Stimulated activated CD4-positive, alpha-beta T cell treated with anti-CD3 and anti-CD28 coated beads, Interleukin-1b, Interleukin-23, amount 100 ng/mL, for 4 hours (primary cell): ENCODE measurements around the gene NDUFS5.
"Not testable (repeated sequence)": the region's sequence is repeated elsewhere in the genome, so short reads cannot be mapped to it uniquely, and the experiment has no call there.

Source experiments
- DNase-seq, 2 donors: peaks; one replicate each; pipeline ENCODE4 v3.0.0-alpha.2; 2020; ENCODE audit warnings: low read depth in 2 of 2

Gene NDUFS5

DNA sequence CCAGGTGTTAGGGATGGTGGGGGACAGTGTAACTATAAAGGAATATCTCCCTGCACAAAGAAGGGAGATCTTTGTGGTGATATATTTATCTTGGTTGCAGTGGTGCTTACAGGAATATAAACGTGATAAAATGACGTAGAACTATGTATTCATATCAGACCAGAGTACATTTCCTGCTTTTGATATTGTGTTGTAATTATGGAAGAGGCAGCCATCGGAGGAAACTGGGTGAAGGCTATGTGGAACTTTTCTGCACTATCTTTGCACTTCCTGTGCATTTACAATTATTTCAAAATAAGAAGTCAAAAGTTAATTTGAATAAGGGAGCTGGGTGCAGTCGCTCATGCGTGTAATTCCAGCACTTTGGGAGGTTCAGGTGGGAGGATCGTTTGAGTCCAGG lies 37.6 kb downstream of the NDUFS5 start:
- DNase-seq = no peak

- DNase-seq = no peak
Observed at GRCh38 chr1:39065542-39065941, 39.4 kb downstream of the NDUFS5 start.

DNA sequence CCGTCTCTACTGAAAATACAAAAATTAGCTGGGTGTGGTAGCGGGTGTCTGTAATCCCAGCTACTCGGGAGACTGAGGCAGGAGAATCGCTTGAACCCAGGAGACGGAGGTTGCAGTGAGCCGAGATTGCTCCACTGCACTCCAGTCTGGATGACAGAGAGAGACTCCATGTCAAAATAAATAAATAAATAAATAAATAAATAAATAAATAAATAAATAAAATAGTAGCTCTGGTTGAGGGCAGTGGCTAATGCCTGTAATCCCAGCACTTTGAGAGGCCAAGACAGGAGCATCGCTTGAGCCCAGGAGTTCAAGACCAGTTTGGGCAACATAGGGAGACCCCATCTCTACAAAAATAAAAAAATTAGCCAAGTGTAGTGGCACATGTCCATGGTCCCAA lies 42.1 kb downstream of the NDUFS5 start:
- not testable (repeated sequence) for DNase-seq

- DNase-seq = not testable (repeated sequence)
Observed at GRCh38 chr1:39071557-39071956, 45.4 kb downstream of the NDUFS5 start.

- DNase-seq = no peak
Observed at GRCh38 chr1:39076127-39076798, 50.1 kb downstream of the NDUFS5 start.

GRCh38 chr1:39076799-39077148 lies 50.6 kb downstream of the NDUFS5 start:
- no peak for DNase-seq

GRCh38 chr1:39080269-39080826 lies 54.2 kb downstream of the NDUFS5 start:
- no peak for DNase-seq

- no peak for DNase-seq
Observed at GRCh38 chr1:39080831-39081270, 54.7 kb downstream of the NDUFS5 start.

DNA sequence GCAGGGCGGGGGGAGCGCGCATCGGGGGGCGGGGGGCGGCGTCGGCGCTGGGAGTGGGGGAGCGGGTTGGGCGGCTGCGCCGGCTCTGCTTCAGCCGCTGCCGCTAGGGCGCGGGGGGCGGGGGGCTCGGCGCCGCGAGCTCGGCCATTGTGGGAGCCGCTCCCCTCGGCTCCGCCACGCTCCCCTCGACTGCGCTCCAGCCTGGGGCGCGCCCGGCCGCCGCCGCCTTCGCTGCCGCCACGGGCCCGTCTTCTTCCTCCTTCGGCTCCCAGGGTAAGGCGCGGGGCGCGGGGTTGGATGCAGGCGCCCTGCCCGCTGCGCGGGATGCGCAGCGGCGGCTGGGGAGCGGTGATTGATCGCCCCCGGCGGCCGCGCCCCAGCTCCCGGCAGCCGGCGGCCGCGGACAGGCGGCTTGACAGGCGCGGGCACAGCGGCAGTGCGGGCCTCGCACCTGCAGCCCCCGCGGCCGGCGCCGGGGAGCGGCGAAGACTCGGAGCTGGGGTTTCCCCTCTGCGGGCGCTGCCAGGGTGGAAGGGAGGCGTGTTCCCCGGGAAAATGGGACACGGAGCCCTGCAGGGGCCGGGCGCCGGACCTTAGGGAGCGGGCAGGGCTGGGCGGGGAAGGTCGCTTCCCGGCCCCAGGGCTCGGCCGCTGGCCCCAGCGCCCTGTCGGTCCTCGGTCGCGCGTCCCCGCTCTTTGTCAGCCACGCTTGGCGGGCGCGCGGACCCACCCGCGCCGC lies 55.3 kb downstream of the NDUFS5 start:
- no peak for DNase-seq

DNA sequence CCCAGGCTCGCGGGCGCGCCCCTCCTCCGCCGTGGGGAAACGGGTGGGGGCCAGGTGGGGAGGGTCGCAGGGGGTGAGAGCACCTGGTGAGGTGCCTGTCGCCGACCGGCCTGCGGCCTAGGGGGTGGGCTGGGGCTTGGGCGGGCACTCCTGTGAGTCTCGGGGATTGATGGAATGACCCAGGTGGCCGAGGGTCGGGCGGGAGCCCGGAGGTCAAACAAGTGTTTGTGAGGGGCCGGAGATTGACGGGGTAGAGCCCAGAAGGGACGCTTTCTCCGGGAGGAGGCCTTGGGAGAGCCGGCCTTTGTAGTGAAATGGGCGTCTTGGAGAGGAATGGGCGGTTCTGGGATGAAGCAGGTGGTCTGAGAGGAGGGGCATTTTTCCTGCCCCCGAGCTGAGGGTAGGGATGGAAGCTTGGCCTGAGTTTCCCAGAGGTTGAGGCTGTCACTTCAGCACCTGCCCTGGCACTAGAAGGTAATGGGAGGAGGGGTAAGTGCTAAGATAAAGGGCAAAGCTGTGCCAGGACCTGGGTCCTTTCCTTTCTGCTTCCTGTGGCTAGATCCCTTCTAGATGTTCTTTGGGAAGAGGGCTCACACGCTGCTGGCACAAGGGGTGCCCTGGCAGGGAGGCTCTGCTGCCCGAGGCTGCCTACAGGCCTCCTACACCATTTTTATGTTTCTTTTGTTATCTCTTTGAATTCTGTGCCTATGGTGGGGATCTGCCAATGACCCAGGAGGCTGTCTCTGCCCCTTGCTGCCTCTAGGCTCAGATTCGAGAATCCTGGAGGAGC lies 56.1 kb downstream of the NDUFS5 start:
- no peak for DNase-seq

GRCh38 chr1:39082811-39083576 lies 56.8 kb downstream of the NDUFS5 start:
- DNase-seq = no peak

DNA sequence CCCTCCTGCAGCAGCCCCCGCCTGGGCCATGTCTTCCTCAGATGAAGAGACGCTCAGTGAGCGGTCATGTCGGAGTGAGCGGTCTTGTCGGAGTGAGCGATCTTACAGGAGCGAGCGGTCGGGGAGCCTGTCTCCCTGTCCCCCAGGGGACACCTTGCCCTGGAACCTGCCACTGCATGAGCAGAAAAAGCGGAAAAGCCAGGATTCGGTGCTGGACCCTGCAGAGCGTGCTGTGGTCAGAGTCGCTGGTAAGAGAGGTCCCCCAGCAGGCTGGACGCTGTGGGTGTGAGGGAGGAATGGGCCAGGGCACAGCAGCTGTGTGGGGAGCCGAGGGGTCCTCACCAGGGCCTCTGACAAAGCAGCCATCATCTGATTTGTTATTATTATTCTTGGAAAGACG lies 58.0 kb downstream of the NDUFS5 start:
- no peak for DNase-seq
